ENCODE data around the gene RNLS.

DNA sequence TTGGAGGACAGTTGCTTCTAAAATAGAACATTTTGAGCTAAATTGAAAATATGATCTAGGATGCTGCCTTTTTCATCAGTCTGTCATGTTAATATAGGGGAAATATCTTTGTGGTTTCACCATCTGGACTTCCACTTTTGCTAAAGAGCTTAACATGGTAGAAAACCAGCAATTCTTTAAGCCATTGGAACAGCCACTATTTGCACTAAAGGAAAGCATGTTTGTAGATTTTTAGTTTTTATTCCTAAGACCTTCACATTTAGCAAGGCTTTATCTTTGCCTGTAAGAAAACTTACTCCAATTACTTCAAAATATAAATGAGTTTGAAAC is 291.0 kb downstream of the RNLS start:
- TF ChIP-seq CTCF (IDR thresholded peaks at IDR 0.05) (no peak), REST (IDR thresholded peaks at IDR 0.05; ENCODE audit: insufficient read depth in 1 of 2, low read depth in 2 of 2, low read length in 1 of 2) (no peak), POLR2AphosphoS5 (IDR thresholded peaks at IDR 0.05; ENCODE audit: low read depth, low read length) (no peak)

Data from Panc1 (cell line).